Mesendoderm (in vitro differentiated cells): Measurements from ENCODE around the gene RAX.
A peak's percentile ranks its signal among the peaks of the same experiment; 100 is the strongest.
"Not testable (repeated sequence)": the region's sequence is repeated elsewhere in the genome, so short reads cannot be mapped to it uniquely, and the experiment has no call there.

Experiments
- DNase-seq: peaks from one replicate; pipeline ENCODE4 v3.0.0; 2013
- H2AK5ac ChIP-seq: 2 replicates; pipeline ENCODE4 v1.6.1; 2013; ENCODE audit warnings: low read length, inconsistent platforms
- H2BK120ac ChIP-seq: 2 replicates; pipeline ENCODE4 v1.6.1; 2013; ENCODE audit warnings: low read depth, mild to moderate bottlenecking, low read length, moderate library complexity, mixed read lengths
- H2BK15ac ChIP-seq: replicated peaks from 2 replicates; pipeline ENCODE4 v1.6.1; 2013; ENCODE audit warnings: low read depth, mild to moderate bottlenecking, moderate library complexity
- H2BK5ac ChIP-seq: 2 replicates; pipeline ENCODE4 v1.6.1; 2013; ENCODE audit warnings: low read length, inconsistent platforms
- H3K18ac ChIP-seq: 2 replicates; pipeline ENCODE4 v1.6.1; 2013; ENCODE audit warnings: mild to moderate bottlenecking, low read length, mixed read lengths
- H3K23ac ChIP-seq: one replicate; pipeline ENCODE4 v1.6.1; 2013; ENCODE audit warnings: low read length
- H3K27ac ChIP-seq: 2 replicates; pipeline ENCODE4 v1.5.1; 2013; ENCODE audit warnings: low read depth, mild to moderate bottlenecking, inconsistent platforms, low read length, moderate library complexity
- H3K27me3 ChIP-seq: 2 replicates; pipeline ENCODE4 v1.6.1; 2013; ENCODE audit warnings: low read length, control low read depth, mild to moderate bottlenecking, inconsistent platforms; ENCODE audit not compliant: insufficient read depth, poor library complexity
- H3K36me3 ChIP-seq: 2 replicates; pipeline ENCODE4 v1.6.1; 2013; ENCODE audit warnings: low read length, inconsistent platforms; ENCODE audit not compliant: control insufficient read depth, insufficient read depth
- H3K4ac ChIP-seq: one replicate; pipeline ENCODE4 v1.6.1; 2013; ENCODE audit warnings: low read depth, mild to moderate bottlenecking, low read length, moderate library complexity
- H3K4me1 ChIP-seq: 2 replicates; pipeline ENCODE4 v1.6.1; 2013; ENCODE audit warnings: low read depth, low read length, inconsistent platforms; ENCODE audit not compliant: control insufficient read depth
- H3K4me2 ChIP-seq: 2 replicates; pipeline ENCODE4 v1.6.1; 2013; ENCODE audit warnings: low read length
- H3K4me3 ChIP-seq: 2 replicates; pipeline ENCODE4 v1.5.1; 2013; ENCODE audit warnings: mild to moderate bottlenecking, low read length
- H3K56ac ChIP-seq: one replicate; pipeline ENCODE4 v1.6.1; 2013; ENCODE audit warnings: low read length
- H3K79me1 ChIP-seq: 2 replicates; pipeline ENCODE4 v1.6.1; 2013; ENCODE audit warnings: low read length, inconsistent platforms
- H3K79me2 ChIP-seq: 2 replicates; pipeline ENCODE4 v1.6.1; 2013; ENCODE audit warnings: mild to moderate bottlenecking, low read length; ENCODE audit not compliant: control insufficient read depth, insufficient read depth
- H3K9ac ChIP-seq: 2 replicates; pipeline ENCODE4 v1.6.1; 2013; ENCODE audit warnings: low read length, inconsistent platforms
- H4K5ac ChIP-seq: one replicate; pipeline ENCODE4 v1.6.1; 2013; ENCODE audit warnings: low read length
- H4K8ac ChIP-seq: one replicate; pipeline ENCODE4 v1.6.1; 2013; ENCODE audit warnings: low read depth, mild to moderate bottlenecking, control low read depth, low read length, moderate library complexity
- WGBS: extraction: QIAGEN DNeasy Blood & Tissue Kit; methylation state at CpG from one replicate; pipeline ENCODE4 v1.1.7; 2013; ENCODE audit warnings: low lambda C conversion rate, missing lambda C conversion rate; ENCODE audit not compliant: insufficient coverage; ENCODE audit errors: extremely low coverage; 5-methylcytosine and 5-hydroxymethylcytosine counted together

Gene RAX

GRCh38 chr18:59261842-59262241 lies 11.4 kb downstream of the RAX start:
- not testable (repeated sequence) for H2BK15ac ChIP-seq, H3K27ac ChIP-seq, H3K36me3 ChIP-seq, H3K79me1 ChIP-seq, H3K18ac ChIP-seq, H3K4ac ChIP-seq, H3K9ac ChIP-seq, H4K5ac ChIP-seq, DNase-seq, H3K4me2 ChIP-seq, H4K8ac ChIP-seq, H2BK120ac ChIP-seq, H3K79me2 ChIP-seq, H2AK5ac ChIP-seq, H2BK5ac ChIP-seq, H3K23ac ChIP-seq, H3K4me3 ChIP-seq, H3K56ac ChIP-seq, H3K4me1 ChIP-seq
- no CpG with 5 or more reads among the region's 3 CpGs for WGBS
- peaks cover 36% of the 10 kb centered on the region for H3K27me3 ChIP-seq

- H3K27ac ChIP-seq, H3K4me2 ChIP-seq, H4K5ac ChIP-seq, H2BK15ac ChIP-seq, H3K9ac ChIP-seq, H3K4ac ChIP-seq, H3K79me1 ChIP-seq, H3K79me2 ChIP-seq, H3K4me3 ChIP-seq, H2BK5ac ChIP-seq, H3K23ac ChIP-seq, H3K27me3 ChIP-seq, H3K56ac ChIP-seq, H2AK5ac ChIP-seq, H4K8ac ChIP-seq, H2BK120ac ChIP-seq, H3K18ac ChIP-seq, DNase-seq, H3K36me3 ChIP-seq, H3K4me1 ChIP-seq: not testable (repeated sequence)
- no CpG with 5 or more reads among the region's 30 CpGs for WGBS
Observed at GRCh38 chr18:59255491-59255890, 17.8 kb downstream of the RAX start.

- no peak overlapping the region for H2AK5ac ChIP-seq
- no peak overlapping the region for H3K18ac ChIP-seq
- no peak overlapping the region for H3K23ac ChIP-seq
- H3K27me3 ChIP-seq: no peaks in the 10 kb centered on the region
- DNase-seq: peak; percentile 83
- H2BK15ac ChIP-seq: no peak overlapping the region
- H3K4me3 ChIP-seq: no peak overlapping the region
- H3K27ac ChIP-seq: no peak overlapping the region
- H2BK120ac ChIP-seq: no peak overlapping the region
- peak overlapping the region; percentile 25 for H3K56ac ChIP-seq
- H3K79me1 ChIP-seq: no peaks in the 10 kb centered on the region
- no peak overlapping the region for H2BK5ac ChIP-seq
- no CpG with 5 or more reads among the region's 5 CpGs for WGBS
- no peak overlapping the region for H4K5ac ChIP-seq
- peaks cover 9% of the 10 kb centered on the region for H3K4me1 ChIP-seq
- H4K8ac ChIP-seq: peak overlapping the region; percentile 28
- no peaks in the 10 kb centered on the region for H3K79me2 ChIP-seq
- no peak overlapping the region for H3K9ac ChIP-seq
- no peaks in the 10 kb centered on the region for H3K36me3 ChIP-seq
- H3K4me2 ChIP-seq: no peak overlapping the region
- no peak overlapping the region for H3K4ac ChIP-seq
Observed at GRCh38 chr18:59249199-59249774, 24.0 kb downstream of the RAX start.

GRCh38 chr18:59246796-59247195 lies 26.5 kb downstream of the RAX start:
- Histone ChIP-seq H3K79me2 (no peaks in the 10 kb centered on the region), H3K9ac (peak overlapping the region; percentile 52), H3K4me1 (peaks cover 9% of the 10 kb centered on the region), H2AK5ac (peak overlapping the region; percentile 87), H3K56ac (peak overlapping the region; percentile 79), H3K18ac (peak overlapping the region; percentile 87), H3K23ac (peak overlapping the region; percentile 48), H4K5ac (no peak overlapping the region), H3K4me3 (no peak overlapping the region), H2BK120ac (no peak overlapping the region), H2BK15ac (no peak overlapping the region), H3K27me3 (no peaks in the 10 kb centered on the region), H3K27ac (peak overlapping the region; percentile 97), H2BK5ac (peak overlapping the region; percentile 100), H3K4ac (no peak overlapping the region), H3K4me2 (no peak overlapping the region), H4K8ac (no peak overlapping the region), H3K36me3 (no peaks in the 10 kb centered on the region), H3K79me1 (no peaks in the 10 kb centered on the region)
- DNase-seq: peak; percentile 87
- no CpG with 5 or more reads among the region's 4 CpGs for WGBS

- no peak overlapping the region for H3K23ac ChIP-seq
- H3K27ac ChIP-seq: no peak overlapping the region
- DNase-seq: no peak
- no peaks in the 10 kb centered on the region for H3K79me2 ChIP-seq
- H4K5ac ChIP-seq: no peak overlapping the region
- H3K9ac ChIP-seq: no peak overlapping the region
- no peak overlapping the region for H2BK120ac ChIP-seq
- WGBS: no CpG with 5 or more reads among the region's 2 CpGs
- no peak overlapping the region for H2BK5ac ChIP-seq
- no peak overlapping the region for H3K4ac ChIP-seq
- no peak overlapping the region for H3K4me3 ChIP-seq
- H3K27me3 ChIP-seq: no peaks in the 10 kb centered on the region
- no peak overlapping the region for H3K18ac ChIP-seq
- H3K56ac ChIP-seq: no peak overlapping the region
- peaks cover 9% of the 10 kb centered on the region for H3K4me1 ChIP-seq
- H3K79me1 ChIP-seq: no peaks in the 10 kb centered on the region
- H4K8ac ChIP-seq: no peak overlapping the region
- no peak overlapping the region for H2AK5ac ChIP-seq
- H3K4me2 ChIP-seq: no peak overlapping the region
- H2BK15ac ChIP-seq: no peak overlapping the region
- H3K36me3 ChIP-seq: no peaks in the 10 kb centered on the region
Observed at GRCh38 chr18:59242906-59243305, 30.3 kb downstream of the RAX start.

- no peak overlapping the region for H3K27ac ChIP-seq
- no peaks in the 10 kb centered on the region for H3K4me1 ChIP-seq
- H3K79me1 ChIP-seq: no peaks in the 10 kb centered on the region
- H3K4me2 ChIP-seq: no peak overlapping the region
- H3K27me3 ChIP-seq: no peaks in the 10 kb centered on the region
- no peak overlapping the region for H2BK5ac ChIP-seq
- DNase-seq: peak; percentile 79
- H3K36me3 ChIP-seq: no peaks in the 10 kb centered on the region
- no peak overlapping the region for H2BK15ac ChIP-seq
- no peak overlapping the region for H2AK5ac ChIP-seq
- no peak overlapping the region for H4K5ac ChIP-seq
- H2BK120ac ChIP-seq: no peak overlapping the region
- no peak overlapping the region for H3K23ac ChIP-seq
- H3K79me2 ChIP-seq: no peaks in the 10 kb centered on the region
- H4K8ac ChIP-seq: no peak overlapping the region
- no peak overlapping the region for H3K56ac ChIP-seq
- WGBS: no CpG with 5 or more reads among the region's 4 CpGs
- no peak overlapping the region for H3K9ac ChIP-seq
- H3K4me3 ChIP-seq: no peak overlapping the region
- H3K4ac ChIP-seq: no peak overlapping the region
- no peak overlapping the region for H3K18ac ChIP-seq
Observed at GRCh38 chr18:59239642-59240041, 33.6 kb downstream of the RAX start.
